Activated naive CD8-positive, alpha-beta T cell treated with anti-CD3 and anti-CD28 coated beads, Interleukin-2, amount 10 ng/mL, durations not matched to agents 7 days and 5 days (primary cell): Measurements from ENCODE around the gene MYO1A. TPM values are rescaled to one million over a fixed set of nuclear protein-coding genes. Genes with fewer than 3 reads are reported as not detected.
"Not testable (repeated sequence)": the region's sequence is repeated elsewhere in the genome, so short reads cannot be mapped to it uniquely, and the experiment has no call there.

ENCODE experiments used
- ATAC-seq: fragments of 150-1000 bp; cut with Tn5 transposase; one replicate; pipeline ENCODE4 v1.10.0; 2021; ENCODE audit warnings: low read depth, moderate library complexity
- POLR2A ChIA-PET: fragments of 350-600 bp; sonication (Branson Sonifier 250); formaldehyde crosslinking; loops from one replicate; lab custom pipeline; 2021; ENCODE audit warnings: antibody characterized with exemption; lab: Charles Lee
- DNase-seq: peaks from one replicate; pipeline ENCODE4 v3.0.0; 2021
- H3K27ac Mint-ChIP-seq: one replicate; pipeline ENCODE4 v1.8.0; 2022; ENCODE audit warnings: mild to moderate bottlenecking, mixed read lengths
- H3K27me3 Mint-ChIP-seq: one replicate; pipeline ENCODE4 v1.8.0; 2022; ENCODE audit warnings: mild to moderate bottlenecking, moderate library complexity, mixed read lengths
- H3K36me3 Mint-ChIP-seq: one replicate; pipeline ENCODE4 v1.8.0; 2021; ENCODE audit warnings: mild to moderate bottlenecking, mixed read lengths
- H3K4me1 Mint-ChIP-seq: one replicate; pipeline ENCODE4 v1.8.0; 2021; ENCODE audit warnings: mixed read lengths
- H3K4me3 Mint-ChIP-seq: one replicate; pipeline ENCODE4 v1.8.0; 2022; ENCODE audit warnings: mild to moderate bottlenecking, moderate library complexity, mixed read lengths
- H3K9me3 Mint-ChIP-seq: one replicate; pipeline ENCODE4 v1.8.0; 2021; ENCODE audit warnings: mixed read lengths
- total RNA-seq, 2 experiments: library from RNA; stranded (reverse); gene quantifications; one replicate each; pipeline ENCODE4 v1.2.3, GENCODE V29; 2021

Gene MYO1A
- total RNA-seq, 2 experiments from 2014 or later: 1.2 to 2.1 TPM

- Mint-ChIP-seq H3K36me3 (peaks cover 5% of the 10 kb centered on the region), H3K9me3 (no peaks in the 10 kb centered on the region), H3K27ac (peak overlapping the region; percentile 60), H3K27me3 (no peaks in the 10 kb centered on the region), H3K4me3 (peak overlapping the region; percentile 98), H3K4me1 (peaks cover 16% of the 10 kb centered on the region)
- no peak for DNase-seq
- no peak for ATAC-seq
- POLR2A ChIA-PET: interaction anchor here (1.0 to 14.2 kb wide), 6 partner anchors 9 to 354 kb away, joined by 5 to 225 read pairs (median 11); partner anchors contain the start of genes NAB2, NACA and STAT6
Observed at GRCh38 chr12:57079821-57080220, 29.9 kb upstream of the MYO1A start.

DNA sequence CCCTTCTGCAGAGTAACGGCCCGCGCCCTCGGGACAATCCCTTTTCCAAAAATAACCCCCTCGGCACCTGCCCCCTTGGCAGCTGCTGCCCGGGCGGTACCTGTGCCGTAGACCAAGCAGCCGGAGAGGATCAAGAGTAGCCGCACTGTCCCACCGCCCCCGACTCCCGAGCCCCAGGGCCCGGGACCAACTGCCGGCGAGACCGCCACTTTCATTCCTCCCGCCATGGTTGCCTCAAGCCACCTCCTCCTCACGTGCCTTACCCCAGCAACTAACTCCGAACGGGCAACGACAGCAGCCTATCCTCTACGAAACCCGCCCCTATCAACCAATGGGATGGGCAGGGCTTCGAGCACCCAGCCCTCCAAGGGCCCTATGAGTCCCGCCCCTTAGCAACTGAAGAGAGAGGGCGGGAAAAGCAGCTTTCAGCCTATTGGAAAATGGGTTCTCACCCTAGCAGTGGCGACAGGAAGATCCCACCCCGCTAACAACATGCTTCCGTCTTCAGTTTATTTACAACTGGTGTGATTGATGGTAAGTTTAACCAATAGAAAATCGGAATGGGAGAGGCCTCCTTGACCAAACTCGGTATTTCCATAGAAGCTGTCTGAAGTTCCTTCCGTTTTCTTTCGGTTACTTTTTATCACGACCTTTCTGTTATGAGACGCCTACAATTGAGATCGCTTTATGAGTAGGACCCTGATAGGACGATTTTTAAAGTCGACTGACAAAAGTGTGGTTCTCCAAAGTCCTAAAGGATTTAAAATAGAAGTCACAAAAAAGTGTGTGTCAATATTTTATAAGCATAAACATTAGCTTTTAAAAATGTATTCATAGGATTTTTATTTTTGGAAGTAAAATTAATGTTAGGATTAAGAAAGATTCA lies 28.8 kb upstream of the MYO1A start, which contains the start of gene NEMP1:
NEMP1 (minus strand) TSS at position 273 of the 886 bp plus-strand sequence; CDS start at position 227, 46 bp downstream.
- H3K4me1 Mint-ChIP-seq: peaks cover 17% of the 10 kb centered on the region
- H3K4me3 Mint-ChIP-seq: peak within 1 kb of the TSS; percentile 98
- peak; percentile 93 for ATAC-seq
- DNase-seq: peak; percentile 83
- no peaks in the 10 kb centered on the region for H3K27me3 Mint-ChIP-seq
- peaks cover 5% of the 10 kb centered on the region for H3K36me3 Mint-ChIP-seq
- no peaks in the 10 kb centered on the region for H3K9me3 Mint-ChIP-seq
- POLR2A ChIA-PET: interaction anchor here (0.5 to 14.2 kb wide), 20 partner anchors 8 to 423 kb away, joined by 3 to 225 read pairs (median 4); partner anchors contain the start of genes NAB2, NACA, PTGES3 and SHMT2
- peak within 1 kb of the TSS; percentile 99 for H3K27ac Mint-ChIP-seq

GRCh38 chr12:57073566-57074450 lies 23.9 kb upstream of the MYO1A start:
- Mint-ChIP-seq H3K36me3 (peaks cover 20% of the 10 kb centered on the region), H3K4me1 (peaks cover 30% of the 10 kb centered on the region)
- H3K27me3 Mint-ChIP-seq, H3K9me3 Mint-ChIP-seq, DNase-seq, H3K27ac Mint-ChIP-seq, H3K4me3 Mint-ChIP-seq, ATAC-seq: not testable (repeated sequence)
- POLR2A ChIA-PET: interaction anchor here (0.6 to 14.2 kb wide), 4 partner anchors 20 to 349 kb away, joined by 3 to 225 read pairs (median 62); partner anchors contain the start of genes LRP1, NAB2, NACA and STAT6

DNA sequence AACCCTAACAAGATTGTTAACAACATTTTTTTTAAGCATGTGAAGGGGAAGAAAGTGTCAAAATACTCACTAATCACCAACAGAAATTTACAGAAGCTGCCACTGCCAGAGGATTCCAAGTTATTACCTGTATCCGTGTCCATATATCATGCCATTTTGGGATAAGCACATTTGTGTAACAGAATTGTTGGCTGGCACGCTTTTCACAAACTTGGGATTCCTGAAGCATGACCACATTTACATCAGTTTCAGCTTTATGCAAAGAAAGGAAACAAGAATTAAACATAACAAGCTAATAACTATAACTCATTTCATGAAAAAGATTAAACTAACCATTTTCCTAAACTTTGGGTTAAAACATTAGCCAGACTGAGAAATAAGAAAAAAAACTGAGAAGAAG lies 22.7 kb upstream of the MYO1A start:
- Mint-ChIP-seq H3K36me3 (peaks cover 23% of the 10 kb centered on the region), H3K9me3 (peaks cover 1% of the 10 kb centered on the region), H3K4me1 (peaks cover 32% of the 10 kb centered on the region), H3K27ac (no peak overlapping the region), H3K27me3 (no peaks in the 10 kb centered on the region), H3K4me3 (no peak overlapping the region)
- DNase-seq: no peak
- ATAC-seq: no peak
- POLR2A ChIA-PET: interaction anchor here (0.7 to 14.2 kb wide), 3 partner anchors 10 to 38 kb away, joined by 3 to 225 read pairs (median 122); partner anchors contain the start of genes NAB2 and STAT6

GRCh38 chr12:57069523-57069922 lies 19.6 kb upstream of the MYO1A start:
- Mint-ChIP-seq H3K9me3 (peaks cover 1% of the 10 kb centered on the region), H3K36me3 (peaks cover 37% of the 10 kb centered on the region), H3K27me3 (no peaks in the 10 kb centered on the region), H3K27ac (peak overlapping the region; percentile 85), H3K4me1 (peaks cover 39% of the 10 kb centered on the region), H3K4me3 (peak overlapping the region; percentile 28)
- ATAC-seq (peak; percentile 96), DNase-seq (no peak)
- POLR2A ChIA-PET: interaction anchor here (0.5 to 14.2 kb wide), 9 partner anchors 8 to 79 kb away, joined by 3 to 225 read pairs (median 4); partner anchors contain the start of genes NAB2, NEMP1 and STAT6

DNA sequence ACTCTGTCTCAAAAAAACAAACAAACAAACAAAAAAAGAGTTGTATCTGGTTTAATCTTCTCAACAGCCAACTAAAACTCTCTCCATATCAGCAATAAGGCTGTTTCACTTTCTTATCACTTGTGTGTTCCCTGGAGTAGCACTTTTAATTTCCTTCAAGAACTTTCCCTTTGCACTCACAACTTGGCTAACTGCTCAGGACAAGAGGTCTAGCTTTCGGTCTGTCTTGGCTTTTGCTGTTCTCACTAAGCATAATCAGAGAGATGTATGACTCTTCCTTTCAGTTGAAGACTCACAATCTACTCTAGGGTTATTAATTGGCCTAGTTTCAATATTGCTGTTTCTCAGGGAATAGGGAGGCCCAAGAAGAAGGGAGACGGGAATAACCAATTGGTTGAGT lies 16.3 kb upstream of the MYO1A start:
- no peaks in the 10 kb centered on the region for H3K27me3 Mint-ChIP-seq
- ATAC-seq (no peak), DNase-seq (no peak)
- POLR2A ChIA-PET: interaction anchor here (1.2 to 3.0 kb wide), 5 partner anchors 19 to 58 kb away, joined by 3 to 22 read pairs (median 4); partner anchors contain the start of genes NAB2 and STAT6
- peaks cover 1% of the 10 kb centered on the region for H3K9me3 Mint-ChIP-seq
- H3K4me1 Mint-ChIP-seq: peaks cover 44% of the 10 kb centered on the region
- H3K36me3 Mint-ChIP-seq: peaks cover 36% of the 10 kb centered on the region
- peak overlapping the region; percentile 72 for H3K27ac Mint-ChIP-seq
- H3K4me3 Mint-ChIP-seq: no peak overlapping the region

- H3K4me1 Mint-ChIP-seq: peaks cover 27% of the 10 kb centered on the region
Observed at GRCh38 chr12:57063991-57064685, 14.2 kb upstream of the MYO1A start.

DNA sequence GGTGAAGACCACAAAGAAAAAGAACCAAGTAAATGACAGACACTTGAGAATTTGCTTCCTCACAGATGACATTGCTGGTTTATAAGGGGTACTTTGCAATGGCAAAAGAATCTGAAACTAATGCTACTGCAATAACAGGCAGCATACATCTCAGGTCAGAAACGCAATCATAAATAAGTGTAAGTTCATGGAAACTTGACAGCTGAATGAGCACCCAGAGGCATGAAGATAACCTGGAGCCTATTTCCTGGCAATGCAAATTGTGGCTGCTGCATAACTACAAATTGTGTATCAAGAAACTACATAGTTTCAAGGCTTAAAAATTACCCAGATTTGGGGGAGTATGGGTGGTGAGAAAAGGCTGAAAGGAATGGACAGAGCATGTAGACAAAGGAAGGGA lies 8.5 kb upstream of the MYO1A start:
- DNase-seq: no peak
- no peaks in the 10 kb centered on the region for H3K27me3 Mint-ChIP-seq
- POLR2A ChIA-PET: no interaction called here
- ATAC-seq: no peak
- H3K4me3 Mint-ChIP-seq: no peak overlapping the region
- peaks cover 14% of the 10 kb centered on the region for H3K4me1 Mint-ChIP-seq
- H3K27ac Mint-ChIP-seq: peak overlapping the region; percentile 6
- peaks cover 44% of the 10 kb centered on the region for H3K36me3 Mint-ChIP-seq
- H3K9me3 Mint-ChIP-seq: peaks cover 3% of the 10 kb centered on the region

More at GRCh38 chr12:57063991-57064685, 14.2 kb upstream of the MYO1A start:
- no peaks in the 10 kb centered on the region for H3K27me3 Mint-ChIP-seq
- H3K27ac Mint-ChIP-seq: peak overlapping the region; percentile 91
- peaks cover 1% of the 10 kb centered on the region for H3K9me3 Mint-ChIP-seq
- peak overlapping the region; percentile 70 for H3K4me3 Mint-ChIP-seq
- DNase-seq: no peak
- ATAC-seq: peak; percentile 89
- POLR2A ChIA-PET: interaction anchor here (0.6 to 3.0 kb wide), 2 partner anchors 15 to 47 kb away, joined by 3 to 22 read pairs; partner anchors contain the start of genes NEMP1 and STAT6
- H3K36me3 Mint-ChIP-seq: peaks cover 39% of the 10 kb centered on the region

DNA sequence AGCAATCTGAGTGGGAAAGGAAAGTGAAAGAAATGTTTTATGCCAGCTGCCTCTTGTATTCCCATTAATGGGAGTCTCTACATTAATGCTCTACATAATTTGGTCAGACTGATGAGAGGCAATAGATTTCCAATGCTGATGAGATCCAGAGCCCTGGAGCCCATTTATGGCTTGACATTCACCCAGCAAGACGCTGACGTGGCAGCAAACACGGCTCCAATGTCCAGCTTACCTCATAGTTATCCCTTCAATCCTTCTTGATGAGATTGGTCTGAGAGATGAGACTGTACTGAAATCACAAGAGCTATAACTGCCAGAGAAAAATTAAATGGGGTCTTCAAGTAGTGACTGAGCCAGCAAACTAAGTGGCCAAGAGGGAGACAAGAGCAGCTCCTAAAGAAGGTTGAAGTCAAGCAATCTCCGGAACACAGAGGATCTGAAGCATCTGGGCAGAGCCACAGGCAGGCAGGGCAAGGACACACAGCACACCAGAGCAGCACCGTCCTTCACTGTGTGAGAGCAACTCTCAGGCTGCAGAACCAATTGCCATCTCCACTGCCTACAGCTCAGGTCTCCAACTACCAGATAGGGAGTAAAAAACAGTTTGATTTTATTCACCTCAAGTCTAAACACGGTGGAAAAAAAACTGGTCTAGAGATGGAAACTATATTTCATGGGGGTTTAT lies 7.3 kb upstream of the MYO1A start:
- POLR2A ChIA-PET: interaction anchor here (0.7 to 1.0 kb wide), 2 partner anchors 39 to 54 kb away, joined by 3 read pairs; partner anchors contain the start of gene STAT6
- DNase-seq: no peak
- no peak overlapping the region for H3K27ac Mint-ChIP-seq
- H3K4me1 Mint-ChIP-seq: peaks cover 10% of the 10 kb centered on the region
- ATAC-seq: no peak
- H3K36me3 Mint-ChIP-seq: peaks cover 46% of the 10 kb centered on the region
- peaks cover 3% of the 10 kb centered on the region for H3K9me3 Mint-ChIP-seq
- H3K27me3 Mint-ChIP-seq: no peaks in the 10 kb centered on the region
- no peak overlapping the region for H3K4me3 Mint-ChIP-seq

DNA sequence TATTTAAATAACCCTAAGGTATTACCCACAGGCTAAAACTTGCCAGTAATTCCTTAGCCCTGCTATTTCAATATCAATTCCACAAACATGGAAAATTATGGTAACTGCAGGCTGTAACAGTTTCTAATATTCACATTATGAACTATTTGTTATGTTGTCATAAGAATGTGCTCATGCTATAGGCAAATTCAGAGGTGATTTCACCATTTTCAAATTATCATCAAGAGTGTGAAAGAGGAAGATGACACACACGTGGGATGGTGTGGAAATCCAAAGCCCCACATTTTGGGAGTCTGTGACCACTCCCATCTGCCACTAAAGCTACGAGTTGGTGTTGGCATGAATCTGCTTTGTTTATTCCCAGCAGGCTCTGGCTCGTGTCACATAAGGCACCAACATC lies 5.9 kb upstream of the MYO1A start:
- no peak overlapping the region for H3K27ac Mint-ChIP-seq
- peaks cover 44% of the 10 kb centered on the region for H3K36me3 Mint-ChIP-seq
- DNase-seq (no peak), ATAC-seq (no peak)
- peaks cover 13% of the 10 kb centered on the region for H3K4me1 Mint-ChIP-seq
- H3K9me3 Mint-ChIP-seq: peaks cover 3% of the 10 kb centered on the region
- no peak overlapping the region for H3K4me3 Mint-ChIP-seq
- no peaks in the 10 kb centered on the region for H3K27me3 Mint-ChIP-seq
- POLR2A ChIA-PET: no interaction called here

GRCh38 chr12:57053901-57054300 lies 4.0 kb upstream of the MYO1A start:
- ATAC-seq, H3K27ac Mint-ChIP-seq, DNase-seq, H3K4me3 Mint-ChIP-seq, POLR2A ChIA-PET, H3K9me3 Mint-ChIP-seq, H3K27me3 Mint-ChIP-seq: not testable (repeated sequence)
- Mint-ChIP-seq H3K4me1 (peaks cover 15% of the 10 kb centered on the region), H3K36me3 (peaks cover 34% of the 10 kb centered on the region)
